ENCODE data around the gene VGLL4. TPM values are rescaled to one million over a fixed set of nuclear protein-coding genes. Genes with fewer than 3 reads are reported as not detected.

Gene VGLL4
- polyA plus RNA-seq, 2 of the 4 experiments (the other 2 are of a cell fraction) = 24.7 to 28.1 TPM

GRCh38 chr3:11618904-11619303 is 24.8 kb downstream of the VGLL4 start (continued):
- no peak for TF ChIP-seq RAD21 (conservative IDR thresholded peaks at IDR 0.05 in 1 of 2, IDR thresholded peaks at IDR 0.05 in 1 of 2)

DNA sequence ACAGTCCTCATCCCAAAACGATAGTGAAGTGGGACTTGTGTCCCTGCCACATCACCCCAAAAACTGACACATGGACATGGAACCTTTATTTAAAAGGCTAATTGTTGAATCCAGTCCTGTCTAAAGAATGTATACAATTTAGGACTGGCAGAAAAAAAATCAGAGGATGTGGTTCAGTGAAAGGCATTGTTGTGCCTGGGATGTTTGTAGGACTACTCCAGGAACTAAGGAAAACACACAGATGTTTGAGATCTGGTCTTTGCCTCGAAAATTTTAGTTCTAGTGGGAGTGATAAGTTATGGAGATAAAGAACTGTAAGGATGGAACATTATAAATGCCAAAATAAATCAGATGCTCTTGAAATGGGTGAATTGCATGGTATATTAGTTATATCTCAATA is 27.2 kb downstream of the VGLL4 start:
- WGBS (ENCODE audit: missing lambda C conversion rate) = 69% methylated on average over 2 of the region's 2 CpGs
- ChIA-PET CTCF (interaction anchor here (1.7 to 3.2 kb wide), 2 partner anchors 15 to 237 kb away, joined by 5 to 9 read pairs; no protein-coding TSS in a partner anchor), POLR2A (no interaction called here)
- Histone ChIP-seq H3K9me3 (no peaks in the 10 kb centered on the region), H3K4me3 (no peak overlapping the region), H3K4me1 (0 out of 3 replicates have a peak, but pooled peaks cover 4% of the 10 kb centered on the region), H3K4me2 (no peak overlapping the region), H3K27ac (no peak overlapping the region)
- no peak for ATAC-seq
- TF ChIP-seq KDM1A (IDR thresholded peaks at IDR 0.05; ENCODE audit: low read depth) = no peak
- TF ChIP-seq, protein P1, sequence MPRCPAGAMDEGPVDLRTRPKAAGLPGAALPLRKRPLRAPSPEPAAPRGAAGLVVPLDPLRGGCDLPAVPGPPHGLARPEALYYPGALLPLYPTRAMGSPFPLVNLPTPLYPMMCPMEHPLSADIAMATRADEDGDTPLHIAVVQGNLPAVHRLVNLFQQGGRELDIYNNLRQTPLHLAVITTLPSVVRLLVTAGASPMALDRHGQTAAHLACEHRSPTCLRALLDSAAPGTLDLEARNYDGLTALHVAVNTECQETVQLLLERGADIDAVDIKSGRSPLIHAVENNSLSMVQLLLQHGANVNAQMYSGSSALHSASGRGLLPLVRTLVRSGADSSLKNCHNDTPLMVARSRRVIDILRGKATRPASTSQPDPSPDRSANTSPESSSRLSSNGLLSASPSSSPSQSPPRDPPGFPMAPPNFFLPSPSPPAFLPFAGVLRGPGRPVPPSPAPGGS (IDR thresholded peaks at IDR 0.05) = no peak
- no peak for TF ChIP-seq REST (IDR thresholded peaks at IDR 0.05)
- no peak for TF ChIP-seq ZC3H11A (IDR thresholded peaks at IDR 0.05)
- TF ChIP-seq NFE2L2 (conservative IDR thresholded peaks at IDR 0.05; ENCODE audit: low read length) = no peak
- TF ChIP-seq MAZ (IDR thresholded peaks at IDR 0.05; ENCODE audit: borderline replicate concordance, low read depth, low read length) = no peak
- TF ChIP-seq ESRRA (IDR thresholded peaks at IDR 0.05; ENCODE audit: borderline replicate concordance, low read length) = no peak
- TF ChIP-seq POLR2AphosphoS2 (conservative IDR thresholded peaks at IDR 0.05; ENCODE audit: low read length) = no peak
- TF ChIP-seq RNF2 (IDR thresholded peaks at IDR 0.05; ENCODE audit: borderline replicate concordance, low read depth) = no peak
- TF ChIP-seq RAD21 (conservative IDR thresholded peaks at IDR 0.05 in 1 of 2, IDR thresholded peaks at IDR 0.05 in 1 of 2) = no peak
- TF ChIP-seq EP300 (IDR thresholded peaks at IDR 0.05) = no peak
- no peak for FAIRE-seq
- DNase-seq (ENCODE audit: low read depth in 1 of 2, low spot score in 1 of 2) = no peak

DNA sequence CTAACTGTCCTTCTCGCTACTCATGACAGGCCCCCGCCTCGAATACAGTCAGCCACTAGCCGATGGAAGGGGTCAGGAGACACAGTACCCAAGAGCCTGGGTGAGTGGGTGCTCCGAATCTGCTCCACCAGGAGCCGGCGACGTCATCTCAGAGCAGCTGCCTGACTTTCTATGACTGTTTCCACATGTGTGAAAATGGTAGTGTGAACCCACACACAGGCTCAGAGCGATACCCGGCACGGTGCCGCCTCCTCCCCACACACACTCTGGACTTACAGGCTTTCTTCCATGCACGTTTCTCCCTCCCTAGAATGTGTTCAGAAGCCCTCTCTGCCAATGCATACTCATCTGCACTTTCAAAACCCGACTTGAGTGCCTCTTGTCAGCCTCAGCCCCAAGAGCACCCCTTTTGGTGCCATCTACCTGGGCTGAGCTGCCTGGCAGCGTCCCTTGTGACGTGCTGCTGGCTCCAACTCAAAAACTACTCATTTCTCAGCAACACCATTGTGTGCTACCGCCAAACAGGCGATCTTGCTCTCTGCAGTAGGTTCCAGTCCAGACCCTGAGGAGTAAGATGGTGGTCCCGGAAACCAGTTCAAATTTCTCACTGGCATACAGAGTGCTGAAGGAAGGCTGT is 29.7 kb downstream of the VGLL4 start:
- WGBS (ENCODE audit: missing lambda C conversion rate) = 96% methylated on average over 19 of the region's 19 CpGs
- 0 out of 3 replicates have a peak, but pooled peaks cover 4% of the 10 kb centered on the region for H3K4me1 ChIP-seq
- DNase-seq (ENCODE audit: low read depth in 1 of 2, low spot score in 1 of 2) = no peak
- TF ChIP-seq EHMT2 (IDR thresholded peaks at IDR 0.05; ENCODE audit: low read depth) (no peak), JUN (IDR thresholded peaks at IDR 0.05) (no peak), RFX5 (IDR thresholded peaks at IDR 0.05) (no peak)
- TF ChIP-seq, protein P2, sequence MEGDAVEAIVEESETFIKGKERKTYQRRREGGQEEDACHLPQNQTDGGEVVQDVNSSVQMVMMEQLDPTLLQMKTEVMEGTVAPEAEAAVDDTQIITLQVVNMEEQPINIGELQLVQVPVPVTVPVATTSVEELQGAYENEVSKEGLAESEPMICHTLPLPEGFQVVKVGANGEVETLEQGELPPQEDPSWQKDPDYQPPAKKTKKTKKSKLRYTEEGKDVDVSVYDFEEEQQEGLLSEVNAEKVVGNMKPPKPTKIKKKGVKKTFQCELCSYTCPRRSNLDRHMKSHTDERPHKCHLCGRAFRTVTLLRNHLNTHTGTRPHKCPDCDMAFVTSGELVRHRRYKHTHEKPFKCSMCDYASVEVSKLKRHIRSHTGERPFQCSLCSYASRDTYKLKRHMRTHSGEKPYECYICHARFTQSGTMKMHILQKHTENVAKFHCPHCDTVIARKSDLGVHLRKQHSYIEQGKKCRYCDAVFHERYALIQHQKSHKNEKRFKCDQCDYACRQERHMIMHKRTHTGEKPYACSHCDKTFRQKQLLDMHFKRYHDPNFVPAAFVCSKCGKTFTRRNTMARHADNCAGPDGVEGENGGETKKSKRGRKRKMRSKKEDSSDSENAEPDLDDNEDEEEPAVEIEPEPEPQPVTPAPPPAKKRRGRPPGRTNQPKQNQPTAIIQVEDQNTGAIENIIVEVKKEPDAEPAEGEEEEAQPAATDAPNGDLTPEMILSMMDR (IDR thresholded peaks at IDR 0.05) = no peak
- TF ChIP-seq, protein P3, sequence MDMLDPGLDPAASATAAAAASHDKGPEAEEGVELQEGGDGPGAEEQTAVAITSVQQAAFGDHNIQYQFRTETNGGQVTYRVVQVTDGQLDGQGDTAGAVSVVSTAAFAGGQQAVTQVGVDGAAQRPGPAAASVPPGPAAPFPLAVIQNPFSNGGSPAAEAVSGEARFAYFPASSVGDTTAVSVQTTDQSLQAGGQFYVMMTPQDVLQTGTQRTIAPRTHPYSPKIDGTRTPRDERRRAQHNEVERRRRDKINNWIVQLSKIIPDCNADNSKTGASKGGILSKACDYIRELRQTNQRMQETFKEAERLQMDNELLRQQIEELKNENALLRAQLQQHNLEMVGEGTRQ (IDR thresholded peaks at IDR 0.05) = no peak
- no peaks in the 10 kb centered on the region for H3K9me3 ChIP-seq
- CTCF ChIA-PET = no interaction called here
- no peak; a peak in 1 of 6 replicates for ATAC-seq
- no peak for FAIRE-seq
- no peak overlapping the region for H3K27ac ChIP-seq
- no peak overlapping the region for H3K4me3 ChIP-seq
- POLR2A ChIA-PET = no interaction called here
- no peak overlapping the region for H3K4me2 ChIP-seq

All from A549 (cell line).